ENCODE data around the gene RNF17.

Gene RNF17

DNA sequence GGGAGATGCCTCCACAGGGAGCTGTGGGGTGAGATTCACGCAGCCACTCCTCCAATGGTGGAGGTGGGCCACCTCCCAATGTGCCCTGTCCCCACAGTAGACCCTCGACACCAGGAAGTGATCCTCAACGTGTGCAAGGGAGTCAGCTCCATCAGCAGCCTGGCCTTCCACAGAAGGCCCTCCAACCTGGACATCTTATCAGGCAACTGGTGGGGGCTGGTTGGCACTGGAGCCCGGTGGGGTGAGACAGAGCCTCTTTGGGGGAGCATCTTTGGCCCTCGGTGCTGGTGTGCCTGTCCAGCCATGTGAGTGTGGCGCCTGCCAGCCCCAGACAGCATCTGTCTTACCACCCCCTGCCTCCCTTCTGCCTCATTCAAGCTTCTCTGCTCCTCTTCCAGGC lies 19.7 kb upstream of the RNF17 start:
- TF ChIP-seq, protein P1, sequence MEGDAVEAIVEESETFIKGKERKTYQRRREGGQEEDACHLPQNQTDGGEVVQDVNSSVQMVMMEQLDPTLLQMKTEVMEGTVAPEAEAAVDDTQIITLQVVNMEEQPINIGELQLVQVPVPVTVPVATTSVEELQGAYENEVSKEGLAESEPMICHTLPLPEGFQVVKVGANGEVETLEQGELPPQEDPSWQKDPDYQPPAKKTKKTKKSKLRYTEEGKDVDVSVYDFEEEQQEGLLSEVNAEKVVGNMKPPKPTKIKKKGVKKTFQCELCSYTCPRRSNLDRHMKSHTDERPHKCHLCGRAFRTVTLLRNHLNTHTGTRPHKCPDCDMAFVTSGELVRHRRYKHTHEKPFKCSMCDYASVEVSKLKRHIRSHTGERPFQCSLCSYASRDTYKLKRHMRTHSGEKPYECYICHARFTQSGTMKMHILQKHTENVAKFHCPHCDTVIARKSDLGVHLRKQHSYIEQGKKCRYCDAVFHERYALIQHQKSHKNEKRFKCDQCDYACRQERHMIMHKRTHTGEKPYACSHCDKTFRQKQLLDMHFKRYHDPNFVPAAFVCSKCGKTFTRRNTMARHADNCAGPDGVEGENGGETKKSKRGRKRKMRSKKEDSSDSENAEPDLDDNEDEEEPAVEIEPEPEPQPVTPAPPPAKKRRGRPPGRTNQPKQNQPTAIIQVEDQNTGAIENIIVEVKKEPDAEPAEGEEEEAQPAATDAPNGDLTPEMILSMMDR (IDR thresholded peaks at IDR 0.05; ENCODE audit: control insufficient read depth, insufficient read depth, low read depth, low read length, missing control alignments) = no peak
- no peak for DNase-seq (ENCODE audit: low read depth)
- no peak overlapping the region for H3K4me3 ChIP-seq (ENCODE audit: control insufficient read depth, low read depth, low read length)

DNA sequence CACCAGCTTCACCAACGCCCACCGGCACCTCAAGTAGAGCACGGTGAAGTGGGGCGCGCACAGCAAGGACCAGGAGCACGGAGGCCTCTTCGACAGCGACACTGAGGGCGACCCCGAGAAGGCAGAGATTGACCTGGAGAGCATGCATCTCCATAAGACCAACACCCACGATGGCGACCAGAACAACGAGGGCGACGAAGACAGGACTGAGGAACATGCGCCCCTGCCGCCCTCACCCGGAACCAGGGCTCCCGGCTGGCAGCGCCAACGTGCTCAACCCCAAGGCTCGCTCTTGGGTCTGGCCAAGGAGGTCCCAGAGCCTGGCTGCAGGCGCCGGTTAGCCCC lies 18.5 kb upstream of the RNF17 start:
- DNase-seq (ENCODE audit: low read depth) = no peak
- no peak overlapping the region for H3K4me3 ChIP-seq (ENCODE audit: control insufficient read depth, low read depth, low read length)
- TF ChIP-seq, protein P1 (IDR thresholded peaks at IDR 0.05; ENCODE audit: control insufficient read depth, insufficient read depth, low read depth, low read length, missing control alignments) = no peak

DNA sequence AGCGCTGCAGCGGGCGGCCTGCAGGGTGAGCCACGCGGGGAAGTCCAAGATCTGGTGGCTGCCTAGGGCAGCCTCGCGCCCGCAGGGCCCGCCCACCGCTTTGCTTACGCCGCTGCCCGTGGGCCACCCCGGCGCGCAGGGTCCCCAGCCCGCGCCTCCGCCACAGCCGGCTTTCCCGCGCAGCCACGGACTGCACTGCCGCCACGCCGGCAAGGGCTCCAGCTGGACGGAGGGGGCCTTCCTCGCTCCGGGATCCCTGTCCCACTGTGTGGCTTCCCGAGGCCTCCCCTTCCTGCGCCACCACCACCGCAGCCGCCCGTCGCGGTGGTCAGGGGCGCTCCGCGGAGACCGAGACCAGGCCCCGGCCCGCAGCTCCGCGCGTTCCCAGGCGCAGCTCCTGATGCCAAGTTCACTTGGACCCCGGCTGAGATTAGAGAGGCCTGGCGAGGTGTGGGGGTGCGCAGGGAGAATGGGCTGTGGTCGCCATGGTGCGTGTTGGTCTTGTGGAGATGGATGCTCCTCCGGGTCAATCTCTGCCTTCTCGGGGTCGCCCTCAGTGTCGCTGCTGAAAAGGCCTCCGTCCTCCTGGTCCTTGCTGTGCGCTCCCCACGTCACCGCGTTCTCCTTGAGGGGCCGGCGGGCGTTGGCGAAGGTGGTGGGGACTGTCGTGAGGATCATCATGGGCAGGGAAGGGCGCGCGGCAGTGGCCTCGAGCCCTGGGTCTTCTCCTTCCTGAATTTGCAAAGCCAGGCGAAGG lies 17.9 kb upstream of the RNF17 start:
- H3K4me3 ChIP-seq (ENCODE audit: control insufficient read depth, low read depth, low read length) = no peak overlapping the region
- TF ChIP-seq, protein P1 (IDR thresholded peaks at IDR 0.05; ENCODE audit: control insufficient read depth, insufficient read depth, low read depth, low read length, missing control alignments) = no peak
- no peak for DNase-seq (ENCODE audit: low read depth)

DNA sequence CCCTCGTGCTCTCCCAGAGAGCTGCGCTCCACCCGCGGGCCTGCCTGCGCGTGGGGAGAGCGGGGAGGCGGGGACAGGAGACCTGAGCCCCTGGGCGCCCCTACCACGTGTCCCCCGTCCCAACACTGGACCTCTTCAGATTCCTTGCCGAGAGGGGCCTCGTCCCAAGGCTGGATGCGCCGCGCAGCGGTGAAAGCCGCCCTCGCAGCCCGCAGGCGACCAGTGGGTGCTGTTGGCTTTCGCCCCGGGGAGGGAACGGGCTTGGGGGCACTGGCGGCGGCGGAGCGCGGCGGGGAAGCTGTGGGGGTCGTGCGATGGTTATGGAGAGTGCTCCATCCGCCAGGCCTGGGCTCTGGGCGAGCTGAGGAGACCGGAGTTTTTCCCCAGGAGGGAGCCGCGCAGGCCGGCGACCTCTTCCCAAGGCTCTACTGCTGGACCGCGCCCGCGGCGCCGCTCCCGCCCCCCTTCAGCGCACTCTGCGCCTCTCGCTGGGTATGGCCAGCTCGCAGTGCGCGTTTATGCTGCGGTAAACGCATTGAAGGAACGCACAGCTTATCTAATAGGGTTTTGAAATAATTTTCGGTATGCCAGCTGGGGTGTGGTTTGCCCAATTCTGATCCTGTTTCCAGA lies 17.2 kb upstream of the RNF17 start:
- DNase-seq (ENCODE audit: low read depth) = no peak
- TF ChIP-seq, protein P1 (IDR thresholded peaks at IDR 0.05; ENCODE audit: control insufficient read depth, insufficient read depth, low read depth, low read length, missing control alignments) = peak; percentile 15
- no peak overlapping the region for H3K4me3 ChIP-seq (ENCODE audit: control insufficient read depth, low read depth, low read length)

DNA sequence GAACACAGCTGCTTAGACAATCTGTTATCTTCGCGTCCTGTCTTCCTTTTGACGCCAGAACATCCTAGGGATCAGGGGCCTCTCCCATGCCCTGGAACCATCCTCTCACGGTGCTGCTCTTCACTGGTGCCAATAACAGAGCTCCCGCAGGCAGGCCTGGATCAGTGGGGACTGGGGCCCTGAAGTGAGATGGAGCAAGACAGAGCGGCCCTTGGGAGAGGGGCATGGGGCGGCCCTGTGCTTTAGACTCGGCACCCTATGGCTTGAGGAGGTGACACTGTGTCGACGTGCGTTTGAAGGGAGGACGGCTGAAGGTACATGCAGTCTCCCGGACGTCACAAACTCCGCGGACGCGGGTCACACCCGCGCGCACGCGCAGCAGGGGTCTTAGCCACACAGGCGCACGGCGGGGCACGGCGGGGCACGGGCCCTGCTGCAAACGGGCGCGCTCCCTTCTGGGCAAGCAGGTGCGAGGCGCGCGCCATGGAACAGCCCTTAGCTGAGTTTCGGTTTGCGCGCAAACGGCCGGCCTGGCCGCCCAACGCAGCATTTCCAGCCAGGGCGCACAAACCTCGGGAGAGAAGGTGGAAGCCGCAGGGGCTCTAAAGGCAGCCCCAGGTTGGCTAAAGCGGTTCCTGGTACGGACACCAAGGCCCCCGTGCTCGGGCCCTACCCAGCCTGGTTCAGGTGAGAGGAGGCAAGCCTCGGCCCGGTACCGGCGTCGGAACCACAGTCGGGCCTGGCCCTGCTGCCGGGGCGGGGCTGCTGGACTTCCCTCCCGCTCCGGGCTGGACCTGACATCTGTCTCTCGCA lies 16.5 kb upstream of the RNF17 start:
- TF ChIP-seq, protein P1 (IDR thresholded peaks at IDR 0.05; ENCODE audit: control insufficient read depth, insufficient read depth, low read depth, low read length, missing control alignments) = no peak
- DNase-seq (ENCODE audit: low read depth) = no peak
- H3K4me3 ChIP-seq (ENCODE audit: control insufficient read depth, low read depth, low read length) = peak overlapping the region; percentile 25

DNA sequence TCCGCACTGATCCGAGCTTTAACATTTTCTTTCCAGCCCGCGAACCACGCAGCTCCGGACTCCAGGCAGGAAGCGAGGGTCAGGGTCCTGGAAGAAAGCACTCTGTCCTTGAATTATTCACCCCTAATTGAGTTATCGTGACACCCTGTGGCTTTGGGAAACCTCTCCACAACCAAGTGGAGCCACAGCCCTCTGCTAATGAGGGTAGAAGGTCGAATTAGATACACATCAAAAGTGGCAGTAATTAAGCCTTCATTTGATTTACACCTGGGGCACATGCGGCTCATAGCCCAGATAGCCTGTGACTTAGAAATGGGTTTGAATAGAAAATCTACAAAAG lies 15.9 kb upstream of the RNF17 start:
- H3K4me3 ChIP-seq (ENCODE audit: control insufficient read depth, low read depth, low read length) = peak overlapping the region; percentile 25; the same call in 1 of the 2 replicates
- TF ChIP-seq, protein P1 (IDR thresholded peaks at IDR 0.05; ENCODE audit: control insufficient read depth, insufficient read depth, low read depth, low read length, missing control alignments) = no peak
- no peak for DNase-seq (ENCODE audit: low read depth)
